GF-D8 (cell line): ENCODE data around the gene PLK4.
"Not testable (repeated sequence)": the region's sequence is repeated elsewhere in the genome, so short reads cannot be mapped to it uniquely, and the experiment has no call there.

Experiments used
- DNase-seq: peaks from one replicate; lab custom pipeline; 2025; lab: John Stamatoyannopoulos, UW

Gene PLK4

DNA sequence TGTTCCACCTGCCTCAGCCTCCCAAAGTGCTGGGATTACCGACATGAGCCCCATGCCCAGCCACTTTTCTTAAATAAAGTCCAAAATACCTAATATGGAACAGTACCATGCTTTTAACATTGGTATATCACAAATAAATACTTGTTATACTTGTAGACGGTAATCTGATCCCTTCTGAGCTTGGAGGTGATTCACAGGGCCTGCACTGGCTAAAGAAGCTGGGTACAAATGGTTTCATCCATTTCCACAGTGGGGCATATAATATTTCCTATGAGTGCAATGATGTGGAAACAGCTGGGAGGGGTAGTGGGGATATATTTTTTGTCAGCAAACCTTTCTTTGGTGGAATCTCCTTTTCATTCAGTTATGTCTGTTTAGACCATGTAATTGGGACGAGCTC, 35.8 kb downstream of the PLK4 start:
- DNase-seq = no peak

DNA sequence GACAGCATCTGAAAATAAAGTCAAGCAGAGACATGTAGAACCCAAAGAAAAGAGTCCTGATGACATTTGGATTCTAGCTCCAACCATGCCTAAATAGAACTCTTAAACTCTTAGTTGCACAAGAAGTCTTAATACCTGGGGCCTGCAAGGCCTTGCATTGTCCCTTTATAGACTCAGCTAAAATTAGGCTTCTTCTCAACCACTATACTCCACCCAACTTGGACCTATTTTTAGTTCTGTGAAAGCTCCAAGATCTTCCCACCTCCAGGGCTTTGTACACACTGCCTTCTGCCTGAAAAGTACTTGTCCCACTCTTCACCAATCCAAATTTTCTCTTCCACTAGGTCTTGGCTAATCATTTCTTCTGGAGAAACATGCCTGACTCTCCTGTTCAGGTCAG, 36.5 kb downstream of the PLK4 start:
- DNase-seq = no peak

DNA sequence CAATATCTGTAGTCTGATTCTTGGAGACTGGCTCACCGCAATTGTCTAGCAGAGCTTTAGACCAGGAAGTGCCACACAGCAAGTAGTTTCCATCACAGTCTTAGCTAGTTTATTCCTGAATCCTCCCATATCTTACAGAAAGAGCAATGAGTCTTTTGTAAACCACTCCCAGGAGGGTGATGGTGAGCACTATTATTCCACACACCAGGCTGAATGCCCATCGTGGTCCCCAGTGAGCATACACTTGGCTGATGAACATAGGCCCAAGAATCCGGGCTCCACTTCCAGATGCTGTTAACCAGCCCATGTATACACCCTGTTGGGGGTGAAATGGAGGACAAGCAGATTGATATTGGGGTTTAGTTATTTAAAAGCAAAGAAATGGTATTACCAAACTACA, 39.8 kb downstream of the PLK4 start:
- no peak for DNase-seq

DNA sequence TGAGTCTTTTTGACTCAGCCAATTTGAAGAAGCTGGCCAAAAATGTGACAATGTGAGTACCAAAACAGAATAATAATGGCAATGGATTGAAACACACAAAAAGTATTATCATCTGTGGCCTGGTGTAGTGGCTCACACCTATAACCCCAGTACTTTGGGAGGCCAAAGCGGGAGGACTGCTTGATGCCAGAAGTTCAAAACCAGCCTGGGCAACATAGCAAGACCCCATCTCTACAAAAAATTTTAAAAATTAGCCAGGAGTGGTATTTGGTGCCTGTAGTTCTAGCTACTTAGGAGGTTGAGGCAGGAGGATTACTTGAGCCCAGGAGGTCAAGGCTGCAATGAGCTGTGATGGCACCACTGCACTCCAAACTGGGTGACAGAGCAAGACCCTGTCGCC, 41.5 kb downstream of the PLK4 start:
- no peak for DNase-seq

DNA sequence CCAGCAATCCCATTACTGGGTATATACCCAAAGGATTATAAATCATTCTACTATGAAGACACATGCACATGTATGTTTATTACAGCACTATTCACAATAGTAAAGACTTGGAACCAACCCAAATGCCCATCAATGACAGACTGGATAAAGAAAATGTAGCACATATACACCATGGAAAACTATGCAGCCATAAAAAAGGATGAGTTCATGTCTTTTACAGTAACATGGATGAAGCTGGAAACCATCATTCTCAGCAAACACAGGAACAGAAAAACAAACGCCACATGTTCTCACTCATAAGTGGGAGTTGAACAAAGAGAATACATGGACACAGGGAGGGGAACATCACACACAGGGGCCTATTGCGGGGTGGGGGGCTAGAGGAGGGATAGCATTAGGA, 45.0 kb downstream of the PLK4 start:
- not testable (repeated sequence) for DNase-seq

DNA sequence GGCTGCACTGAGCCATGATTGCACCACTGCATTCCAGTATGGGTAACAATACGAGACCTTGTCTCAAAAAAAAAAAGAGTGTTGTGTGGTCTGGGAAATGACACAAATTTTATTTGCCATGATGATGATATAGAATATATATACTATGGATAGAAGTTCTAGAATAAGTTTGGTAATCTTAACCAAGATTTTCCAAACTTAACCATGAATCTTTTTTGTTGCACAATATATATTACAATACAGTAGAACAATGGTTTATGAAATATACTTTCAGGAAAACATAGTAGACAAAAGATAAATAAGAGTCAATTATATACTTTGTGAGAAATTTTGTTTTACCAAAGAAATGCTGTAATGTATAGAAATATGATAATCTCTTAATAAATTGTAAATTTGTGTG, 49.5 kb downstream of the PLK4 start:
- DNase-seq = no peak

DNA sequence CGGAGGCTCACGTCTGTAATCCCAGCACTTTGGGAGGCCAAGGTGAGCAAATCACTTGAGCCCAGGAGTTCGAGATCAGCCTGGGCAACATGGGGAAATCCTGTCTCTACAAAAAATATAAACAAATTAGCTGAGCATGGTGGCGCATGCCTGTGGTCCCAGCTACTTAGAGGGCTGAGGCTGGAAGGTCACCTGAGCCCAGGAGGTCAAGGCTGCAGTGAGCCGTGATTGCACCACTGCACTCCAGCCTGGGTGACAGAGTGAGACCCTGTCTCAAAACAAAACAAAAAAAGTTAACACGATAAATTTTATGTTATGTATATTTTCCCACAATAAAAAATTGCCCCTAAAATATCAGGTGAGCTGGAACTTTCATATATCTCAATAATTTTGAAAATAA, 51.1 kb downstream of the PLK4 start:
- not testable (repeated sequence) for DNase-seq

DNA sequence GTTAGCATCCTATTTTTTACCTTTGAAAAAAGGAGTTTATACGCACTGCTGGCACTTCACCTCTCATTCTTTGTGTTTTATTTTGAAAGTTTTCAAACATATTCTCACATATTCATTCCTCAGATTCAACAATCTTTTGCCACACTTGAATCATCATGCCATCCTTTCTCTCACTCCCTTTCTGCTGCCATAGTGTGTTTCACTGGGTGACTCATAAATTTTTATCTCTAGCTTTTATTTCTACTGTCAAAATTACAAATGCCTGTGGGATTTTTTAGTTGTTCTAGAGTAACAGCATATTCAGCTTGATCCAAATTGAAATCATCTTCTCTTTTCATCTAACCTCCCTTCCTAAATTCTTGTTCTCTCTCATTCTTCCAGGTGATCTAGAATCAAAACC, 56.3 kb downstream of the PLK4 start:
- no peak for DNase-seq
